Cortex of kidney (tissue), 1 donor: Measurements from ENCODE around the gene VPS41.

Experiments used
- DNase-seq: peaks from one replicate; lab custom pipeline; 2025; lab: John Stamatoyannopoulos, UW

The VPS41 gene

GRCh38 chr7:38727184-38727940 lies 181.6 kb downstream of the VPS41 start:
- no peak for DNase-seq

- DNase-seq = no peak
These were observed 185.7 kb downstream of the VPS41 start for GRCh38 chr7:38723327-38723726.

- DNase-seq = no peak
These were observed 192.6 kb downstream of the VPS41 start for GRCh38 chr7:38716397-38716796.

- DNase-seq = no peak
These were observed 199.9 kb downstream of the VPS41 start for GRCh38 chr7:38709123-38709522.

GRCh38 chr7:38704751-38705150 lies 204.2 kb downstream of the VPS41 start:
- no peak for DNase-seq

- DNase-seq = no peak
These were observed 204.9 kb downstream of the VPS41 start for GRCh38 chr7:38704041-38704547.

- no peak for DNase-seq
These were observed 205.9 kb downstream of the VPS41 start for GRCh38 chr7:38703093-38703492.

GRCh38 chr7:38702002-38702535 lies 206.9 kb downstream of the VPS41 start:
- no peak for DNase-seq

GRCh38 chr7:38700116-38700515 lies 208.9 kb downstream of the VPS41 start:
- DNase-seq = no peak

- DNase-seq = no peak
These were observed 209.5 kb downstream of the VPS41 start for GRCh38 chr7:38699471-38699870.

GRCh38 chr7:38694326-38694725 lies 214.7 kb downstream of the VPS41 start:
- DNase-seq = no peak

- DNase-seq = no peak
These were observed 222.1 kb downstream of the VPS41 start for GRCh38 chr7:38686888-38687287.

- no peak for DNase-seq
These were observed 223.1 kb downstream of the VPS41 start for GRCh38 chr7:38685851-38686250.

- no peak for DNase-seq
These were observed 226.4 kb downstream of the VPS41 start for GRCh38 chr7:38682606-38683005.

- DNase-seq = no peak
These were observed 227.1 kb downstream of the VPS41 start for GRCh38 chr7:38681882-38682281.

GRCh38 chr7:38679419-38679818 lies 229.6 kb downstream of the VPS41 start:
- no peak for DNase-seq

- no peak for DNase-seq
These were observed 230.3 kb downstream of the VPS41 start for GRCh38 chr7:38678698-38679054.

GRCh38 chr7:38677981-38678697 lies 230.9 kb downstream of the VPS41 start:
- DNase-seq = no peak

GRCh38 chr7:38675494-38676106 lies 233.4 kb downstream of the VPS41 start:
- DNase-seq = no peak

- no peak for DNase-seq
These were observed 234.5 kb downstream of the VPS41 start for GRCh38 chr7:38674513-38674912.

- DNase-seq = no peak
These were observed 235.2 kb downstream of the VPS41 start for GRCh38 chr7:38673795-38674194.
